Mucosa of descending colon (tissue), 3 donors: ENCODE data around the gene TNC. TPM values are rescaled to one million over a fixed set of nuclear protein-coding genes. Genes with fewer than 3 reads are reported as not detected.

Experiments
- ATAC-seq: fragments of 200-7000 bp; cut with Tn5 transposase; one replicate; pipeline ENCODE4 v1.9.1; 2020; ENCODE audit warnings: mild to moderate bottlenecking, moderate library complexity
- DNase-seq, 3 donors: peaks; one replicate each; pipeline ENCODE4 v3.0.0-alpha.2; 2020
- H3K36me3 ChIP-seq: fragments of 200-600 bp; one replicate; pipeline ENCODE4 v1.8.0; 2021; ENCODE audit warnings: low read depth, mild to moderate bottlenecking
- H3K4me1 ChIP-seq: fragments of 200-600 bp; one replicate; pipeline ENCODE4 v1.8.0; 2021; ENCODE audit warnings: low read depth, mild to moderate bottlenecking
- H3K4me3 ChIP-seq: fragments of 200-600 bp; one replicate; pipeline ENCODE4 v1.8.0; 2021; ENCODE audit warnings: mild to moderate bottlenecking
- H3K9me3 ChIP-seq: fragments of 200-600 bp; one replicate; pipeline ENCODE4 v1.8.0; 2021; ENCODE audit warnings: mild to moderate bottlenecking
- CTCF ChIP-seq: fragments of 200-600 bp; IDR thresholded peaks from one replicate; pipeline ENCODE4 v1.8.0; 2022; ENCODE audit warnings: antibody characterized with exemption, mild to moderate bottlenecking
- intact Hi-C, 2 donors: fragments of 100-400 bp; cut with DNase I in 1 of 2; cut with micrococcal nuclease in 1 of 2; formaldehyde crosslinking; loops; one replicate each; pipeline versions ENCODE4 v1.11.0 to v1.11.1; 2022; cut with DNase I, micrococcal nuclease
- total RNA-seq, 3 donors: library from RNA; stranded (reverse); fragmentation: NEBNext Ultra II Directional in 2 of 3; extraction: Animal tissue kit (Norgen Biotek cat#: 25700) in 2 of 3; gene quantifications; one replicate each; pipeline versions ENCODE4 v1.2.1 to v1.2.4, GENCODE V29; 2021 to 2023
- donor health status: DM: no; HTN: no; CAD: no; lungs with moderate emphysema.
- donor health status: DM: no; HTN: no; CAD: no.
- donor health status: DM: no; HTN: yes; CAD: no.

The TNC gene
- total RNA-seq, 3 donors from 2014 or later, result 6.5 to 216 (median 48.0) TPM

- no peaks in the 10 kb centered on the region for H3K36me3 ChIP-seq
- intact Hi-C loops, result no loop called here
- H3K4me3 ChIP-seq, result no peak overlapping the region
- ATAC-seq (peak; percentile 28), DNase-seq (no peak)
- no peaks in the 10 kb centered on the region for H3K9me3 ChIP-seq
- H3K4me1 ChIP-seq, result no peaks in the 10 kb centered on the region
- TF ChIP-seq CTCF, result no peak
These were observed 128.9 kb downstream of the TNC start for GRCh38 chr9:114988962-114989599.

- Histone ChIP-seq H3K9me3 (no peaks in the 10 kb centered on the region), H3K4me3 (no peak overlapping the region), H3K36me3 (no peaks in the 10 kb centered on the region), H3K4me1 (no peaks in the 10 kb centered on the region)
- no peak for TF ChIP-seq CTCF
- ATAC-seq, result no peak
- DNase-seq, result no peak
- intact Hi-C loops, result no loop called here
These were observed 130.8 kb downstream of the TNC start for GRCh38 chr9:114987116-114987515.

GRCh38 chr9:114985959-114986501 lies 131.9 kb downstream of the TNC start:
- TF ChIP-seq CTCF, result no peak
- H3K4me1 ChIP-seq, result no peaks in the 10 kb centered on the region
- ATAC-seq (no peak), DNase-seq (no peak)
- intact Hi-C loops, result no loop called here
- H3K9me3 ChIP-seq, result no peaks in the 10 kb centered on the region
- H3K4me3 ChIP-seq, result no peak overlapping the region
- H3K36me3 ChIP-seq, result no peaks in the 10 kb centered on the region

GRCh38 chr9:114981063-114981462 lies 136.9 kb downstream of the TNC start:
- H3K36me3 ChIP-seq, result no peaks in the 10 kb centered on the region
- no peak overlapping the region for H3K4me3 ChIP-seq
- intact Hi-C loops, result no loop called here
- H3K4me1 ChIP-seq, result no peaks in the 10 kb centered on the region
- TF ChIP-seq CTCF, result no peak
- no peaks in the 10 kb centered on the region for H3K9me3 ChIP-seq
- ATAC-seq, result peak; percentile 83
- DNase-seq, result peak in 1 of 3 donors; percentile 11

GRCh38 chr9:114973216-114973615 lies 144.7 kb downstream of the TNC start:
- H3K36me3 ChIP-seq, result no peaks in the 10 kb centered on the region
- no peak for ATAC-seq
- no peaks in the 10 kb centered on the region for H3K9me3 ChIP-seq
- DNase-seq, result no peak
- no peak overlapping the region for H3K4me3 ChIP-seq
- no peaks in the 10 kb centered on the region for H3K4me1 ChIP-seq
- intact Hi-C loops, result no loop called here
- TF ChIP-seq CTCF, result no peak
